ENCODE data around the gene ARPIN. TPM values are rescaled to one million over a fixed set of nuclear protein-coding genes. Genes with fewer than 3 reads are reported as not detected.
"Not testable (repeated sequence)": the region's sequence is repeated elsewhere in the genome, so short reads cannot be mapped to it uniquely, and the experiment has no call there.

Gene ARPIN
- polyA plus RNA-seq (2011; rRNA removed) (19.4 and 20.3 TPM in 2 replicates), polyA plus RNA-seq (2017; fragmentation: RNase III; extraction: RNeasy Plus Mini Kit Qiagen cat#74134 plus additional on column Dnase treatment) (14.0 to 20.2 TPM (median 17.2 TPM) in 3 replicates), polyA minus RNA-seq (2011; rRNA and poly(A)+ RNA removed) (12.2 and 13.6 TPM in 2 replicates)
- polyA plus RNA-seq (2012; cell fraction: cytosol; rRNA removed), result 9.9 and 11.1 TPM in 2 replicates
- 8.2 and 13.3 TPM in 2 replicates for polyA plus RNA-seq (2012; cell fraction: nucleus; rRNA removed)

- 21% methylated on average over 27 of the region's 57 CpGs for WGBS (ENCODE audit: missing lambda C conversion rate)
- TF ChIP-seq PHF8 (IDR thresholded peaks at IDR 0.05; ENCODE audit: borderline replicate concordance, low read depth), result peak; percentile 78
- TF ChIP-seq HOXB13 (CRISPR knock-in tag; IDR thresholded peaks at IDR 0.05; ENCODE audit: low read depth), result no peak
- no peak for TF ChIP-seq ZFP36 (IDR thresholded peaks at IDR 0.05; ENCODE audit: borderline replicate concordance, partially characterized antibody)
- TF ChIP-seq HOXA7 (CRISPR knock-in tag; IDR thresholded peaks at IDR 0.05), result no peak
- TF ChIP-seq, protein P1, sequence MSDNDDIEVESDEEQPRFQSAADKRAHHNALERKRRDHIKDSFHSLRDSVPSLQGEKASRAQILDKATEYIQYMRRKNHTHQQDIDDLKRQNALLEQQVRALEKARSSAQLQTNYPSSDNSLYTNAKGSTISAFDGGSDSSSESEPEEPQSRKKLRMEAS (IDR thresholded peaks at IDR 0.05), result peak; percentile 54
- TF ChIP-seq ESRRA (IDR thresholded peaks at IDR 0.05; ENCODE audit: borderline replicate concordance, low read length), result no peak
- TF ChIP-seq JUN (IDR thresholded peaks at IDR 0.05), result peak in 1 of 2 experiments; percentile 38; a peak in 2 of 5 replicates
- peak; percentile 59 for TF ChIP-seq POLR2A (IDR thresholded peaks at IDR 0.05; ENCODE audit: low read length)
- TF ChIP-seq MYC (IDR thresholded peaks at IDR 0.05; ENCODE audit: borderline replicate concordance, low read length), result no peak
- no peak for TF ChIP-seq FOSB (CRISPR knock-in tag; IDR thresholded peaks at IDR 0.05)
- no peak for TF ChIP-seq ATOH8 (CRISPR knock-in tag; IDR thresholded peaks at IDR 0.05; ENCODE audit: low read depth)
- no peak for TF ChIP-seq GATA3 (IDR thresholded peaks at IDR 0.05; ENCODE audit: borderline replicate concordance)
- no peak for TF ChIP-seq E2F6 (IDR thresholded peaks at IDR 0.05; ENCODE audit: borderline replicate concordance, low read depth)
- Histone ChIP-seq H3K9me3 (no peaks in the 10 kb centered on the region), H3K4me2 (peak within 1 kb of the TSS; percentile 81), H3K4me3 (peak within 1 kb of the TSS; percentile 68), H3K4me1 (peaks cover 28% of the 10 kb centered on the region), H3K27ac (peak within 1 kb of the TSS; percentile 78 to 97)
- POLR2A ChIA-PET, result interaction anchor here (0.5 to 1.5 kb wide), 8 partner anchors 10 to 321 kb away, joined by 3 to 10 read pairs (median 3); partner anchors contain the start of genes AP3S2, CIB1, GDPGP1 and ZNF710
- ATAC-seq (peak; percentile 81 to 90), DNase-seq (ENCODE audit: low read depth in 1 of 2, low spot score in 1 of 2) (peak; percentile 63 to 77), FAIRE-seq (no peak)
- CTCF ChIA-PET, result interaction anchor here (0.6 to 5.8 kb wide), 16 partner anchors 13 to 308 kb away, joined by 3 to 54 read pairs (median 3); no protein-coding TSS in a partner anchor
Measured at GRCh38 chr15:89912674-89913396, at the start of gene ARPIN. ARPIN (minus strand) TSS chr15:89912952; CDS start chr15:89912835, 117 bp downstream.

- 83% methylated on average over 18 of the region's 18 CpGs for WGBS (ENCODE audit: missing lambda C conversion rate)
Measured at GRCh38 chr15:89958107-89958805, 45.5 kb upstream of the ARPIN start.

GRCh38 chr15:89955449-89955998 lies 42.8 kb upstream of the ARPIN start:
- WGBS (ENCODE audit: missing lambda C conversion rate), result 72% methylated on average over 13 of the region's 13 CpGs
- H3K9me3 ChIP-seq; FAIRE-seq; ATAC-seq; POLR2A ChIA-PET; H3K4me2 ChIP-seq; DNase-seq (ENCODE audit: low read depth in 1 of 2, low spot score in 1 of 2); H3K4me1 ChIP-seq; CTCF ChIA-PET; H3K4me3 ChIP-seq; H3K27ac ChIP-seq: not testable (repeated sequence)

More at GRCh38 chr15:89958107-89958805, 45.5 kb upstream of the ARPIN start:
- ChIA-PET CTCF (interaction anchor here (0.6 to 2.2 kb wide), 11 partner anchors 9 to 600 kb away, joined by 3 to 9 read pairs (median 4); no protein-coding TSS in a partner anchor), POLR2A (no interaction called here)
- FAIRE-seq, result no peak
- Histone ChIP-seq H3K4me2 (no peak overlapping the region), H3K9me3 (no peaks in the 10 kb centered on the region), H3K27ac (no peak overlapping the region), H3K4me3 (no peak overlapping the region), H3K4me1 (no peaks in the 10 kb centered on the region)
- TF ChIP-seq ELK1 (IDR thresholded peaks at IDR 0.05; ENCODE audit: low read depth, low read length), result no peak
- no peak for DNase-seq (ENCODE audit: low read depth in 1 of 2, low spot score in 1 of 2)
- ATAC-seq, result peak in 1 of 2 experiments; percentile 29; a peak in 2 of 6 replicates

All from A549 (cell line).